ENCODE measurements around the gene SHROOM1. TPM values are rescaled to one million over a fixed set of nuclear protein-coding genes. Genes with fewer than 3 reads are reported as not detected.

SHROOM1 gene
- total and polyA plus RNA-seq, 8 donors: 8.1 to 20.6 (median 10.0) TPM

DNA sequence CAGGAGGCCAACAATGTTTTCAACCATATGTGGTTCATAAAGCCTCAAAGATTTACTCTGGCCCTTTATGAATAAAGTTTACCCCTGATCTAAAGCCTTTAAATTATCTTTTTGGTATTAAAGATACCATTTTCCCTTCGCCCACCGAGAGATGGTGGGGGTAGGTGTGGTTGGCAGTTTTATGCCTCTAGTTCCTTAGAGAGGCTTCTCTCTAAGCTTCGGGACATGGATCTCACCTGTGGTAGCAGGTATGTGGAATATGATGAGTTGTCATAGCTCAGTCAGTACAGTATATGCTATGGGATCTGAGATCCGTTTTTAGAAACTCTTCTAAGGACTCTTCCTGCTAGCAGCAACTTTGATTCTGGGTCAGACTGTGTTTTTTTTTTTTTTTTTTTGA lies 38.3 kb upstream of the SHROOM1 start:
- Histone ChIP-seq H3K27ac (no peak overlapping the region), H3K9me3 (no peaks in the 10 kb centered on the region), H3K4me3 (no peak overlapping the region), H3K27me3 (no peaks in the 10 kb centered on the region), H3K4me1 (peaks cover 0 to 24% of the 10 kb centered on the region in 2 donors), H3K36me3 (peaks cover 0 to 61% of the 10 kb centered on the region in 2 donors)
- intact Hi-C loops (cut with DNase I): no loop called here
- TF ChIP-seq, protein P1, sequence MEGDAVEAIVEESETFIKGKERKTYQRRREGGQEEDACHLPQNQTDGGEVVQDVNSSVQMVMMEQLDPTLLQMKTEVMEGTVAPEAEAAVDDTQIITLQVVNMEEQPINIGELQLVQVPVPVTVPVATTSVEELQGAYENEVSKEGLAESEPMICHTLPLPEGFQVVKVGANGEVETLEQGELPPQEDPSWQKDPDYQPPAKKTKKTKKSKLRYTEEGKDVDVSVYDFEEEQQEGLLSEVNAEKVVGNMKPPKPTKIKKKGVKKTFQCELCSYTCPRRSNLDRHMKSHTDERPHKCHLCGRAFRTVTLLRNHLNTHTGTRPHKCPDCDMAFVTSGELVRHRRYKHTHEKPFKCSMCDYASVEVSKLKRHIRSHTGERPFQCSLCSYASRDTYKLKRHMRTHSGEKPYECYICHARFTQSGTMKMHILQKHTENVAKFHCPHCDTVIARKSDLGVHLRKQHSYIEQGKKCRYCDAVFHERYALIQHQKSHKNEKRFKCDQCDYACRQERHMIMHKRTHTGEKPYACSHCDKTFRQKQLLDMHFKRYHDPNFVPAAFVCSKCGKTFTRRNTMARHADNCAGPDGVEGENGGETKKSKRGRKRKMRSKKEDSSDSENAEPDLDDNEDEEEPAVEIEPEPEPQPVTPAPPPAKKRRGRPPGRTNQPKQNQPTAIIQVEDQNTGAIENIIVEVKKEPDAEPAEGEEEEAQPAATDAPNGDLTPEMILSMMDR (IDR thresholded peaks at IDR 0.05): no peak
- no peak for ATAC-seq
- no peak for DNase-seq

DNA sequence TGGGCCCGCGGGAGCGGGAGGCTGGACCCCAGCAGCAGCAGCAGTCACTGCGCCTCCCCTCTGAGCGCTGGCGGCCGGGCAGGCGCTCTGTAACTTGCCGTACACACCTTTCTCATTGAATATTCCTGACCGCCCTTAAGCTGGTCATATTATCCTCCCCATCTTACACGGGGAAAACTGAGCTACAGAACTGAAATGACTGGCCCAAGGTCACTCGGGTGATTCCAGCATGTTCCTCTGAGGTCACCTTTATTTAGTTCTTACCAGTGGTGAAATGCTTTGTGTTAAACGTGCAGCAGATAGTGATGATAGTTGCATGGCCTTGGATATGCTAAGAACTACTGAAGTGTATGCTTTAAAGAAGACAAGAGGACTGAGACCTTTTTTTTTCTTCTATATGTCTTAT lies 36.6 kb upstream of the SHROOM1 start:
- TF ChIP-seq, protein P1 (IDR thresholded peaks at IDR 0.05): no peak
- no peak for DNase-seq
- ATAC-seq: no peak
- Histone ChIP-seq H3K9me3 (no peaks in the 10 kb centered on the region), H3K4me1 (peaks cover 0 to 24% of the 10 kb centered on the region in 2 donors), H3K27ac (peak overlapping the region; percentile 92 to 93), H3K4me3 (peak overlapping the region; percentile 74 to 86), H3K36me3 (peaks cover 0 to 46% of the 10 kb centered on the region in 2 donors), H3K27me3 (no peaks in the 10 kb centered on the region)
- intact Hi-C loops (cut with DNase I): no loop called here

DNA sequence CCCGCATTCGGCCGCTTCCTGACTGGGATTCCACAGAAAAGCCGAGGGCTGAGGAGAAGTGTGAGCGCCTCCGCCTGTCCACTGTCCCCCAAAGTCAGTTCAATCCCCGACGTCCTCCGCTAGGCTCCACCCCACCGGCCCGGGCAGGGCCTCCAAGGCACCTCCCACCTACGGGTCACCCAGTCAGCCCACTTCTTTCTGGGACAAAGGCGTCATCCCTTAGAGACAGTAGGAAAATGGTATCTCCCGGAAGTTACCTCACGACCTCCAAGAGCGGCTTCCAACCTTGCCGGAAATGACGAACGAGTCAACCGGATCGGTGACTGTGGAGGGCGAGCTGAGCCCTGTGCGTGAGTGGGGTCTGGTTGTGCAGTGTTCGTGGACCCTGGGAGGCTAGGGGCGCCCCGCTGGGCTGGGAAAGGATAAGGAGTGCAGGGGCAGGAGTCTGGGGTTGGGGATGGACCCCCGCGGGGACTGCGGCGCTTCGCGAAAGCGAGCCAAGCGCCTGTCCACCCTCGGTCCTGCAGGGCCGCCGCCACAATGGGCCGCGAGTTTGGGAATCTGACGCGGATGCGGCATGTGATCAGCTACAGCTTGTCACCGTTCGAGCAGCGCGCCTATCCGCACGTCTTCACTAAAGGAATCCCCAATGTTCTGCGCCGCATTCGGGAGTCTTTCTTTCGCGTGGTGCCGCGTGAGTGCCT lies 36.0 kb upstream of the SHROOM1 start, which contains the start of the genes GDF9 and UQCRQ:
GDF9 (minus strand) TSS at position 128 of the 704 bp plus-strand sequence. CDS start 1,936 bp downstream, outside the sequence.
UQCRQ (plus strand) TSS at position 301 of the 704 bp plus-strand sequence; CDS start at position 541, 240 bp downstream.
- Histone ChIP-seq H3K36me3 (peaks cover 0 to 40% of the 10 kb centered on the region in 2 donors), H3K9me3 (no peaks in the 10 kb centered on the region), H3K4me3 (peak within 1 kb of the TSS; percentile 74 to 86), H3K4me1 (peaks cover 0 to 24% of the 10 kb centered on the region in 2 donors), H3K27ac (peak within 1 kb of the TSS; percentile 92 to 93), H3K27me3 (no peaks in the 10 kb centered on the region)
- DNase-seq (peak; percentile 96 to 99 (median 98)), ATAC-seq (peak; percentile 100)
- intact Hi-C loops (cut with DNase I): no loop called here
- TF ChIP-seq, protein P1 (IDR thresholded peaks at IDR 0.05): no peak

DNA sequence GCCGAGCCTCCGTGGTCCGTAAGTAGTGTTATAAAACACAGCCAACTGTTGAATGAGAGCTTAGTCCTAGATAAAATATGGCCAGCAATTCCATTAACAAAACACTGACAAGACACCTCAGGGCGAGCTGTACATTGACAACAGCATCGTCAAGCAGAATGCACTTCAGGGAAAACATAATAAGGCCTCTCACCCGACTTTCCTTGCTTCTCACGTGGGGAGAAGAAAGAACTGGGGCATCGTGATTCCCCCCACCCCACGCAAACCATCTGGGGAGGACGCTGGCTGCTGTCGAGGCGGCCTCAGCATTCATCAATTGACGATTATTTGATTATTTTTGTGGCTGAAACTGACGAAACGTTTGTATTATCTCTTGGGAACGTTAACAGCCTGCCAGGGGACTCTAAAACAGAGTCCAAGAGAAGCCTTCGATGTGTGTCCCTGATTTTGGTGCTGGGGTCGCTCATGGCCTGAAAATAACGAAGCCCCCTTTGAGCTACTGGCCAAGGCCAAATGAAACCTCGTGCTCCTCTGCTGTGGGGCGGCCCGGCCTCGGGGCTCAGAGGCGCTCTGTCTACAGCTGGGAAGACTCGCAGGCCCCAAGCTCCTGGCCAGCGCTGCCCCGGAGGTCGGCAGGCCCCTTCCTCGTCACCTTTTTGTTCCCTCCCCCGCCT lies 35.4 kb upstream of the SHROOM1 start:
- peak overlapping the region; percentile 92 to 93 for H3K27ac ChIP-seq
- intact Hi-C loops (cut with DNase I): no loop called here
- no peaks in the 10 kb centered on the region for H3K27me3 ChIP-seq
- peaks cover 0 to 24% of the 10 kb centered on the region in 2 donors for H3K4me1 ChIP-seq
- TF ChIP-seq, protein P1 (IDR thresholded peaks at IDR 0.05): no peak
- no peaks in the 10 kb centered on the region for H3K9me3 ChIP-seq
- ATAC-seq: peak; percentile 59
- H3K36me3 ChIP-seq: peaks cover 0 to 33% of the 10 kb centered on the region in 2 donors
- H3K4me3 ChIP-seq: peak overlapping the region; percentile 74 to 86
- DNase-seq: no peak

DNA sequence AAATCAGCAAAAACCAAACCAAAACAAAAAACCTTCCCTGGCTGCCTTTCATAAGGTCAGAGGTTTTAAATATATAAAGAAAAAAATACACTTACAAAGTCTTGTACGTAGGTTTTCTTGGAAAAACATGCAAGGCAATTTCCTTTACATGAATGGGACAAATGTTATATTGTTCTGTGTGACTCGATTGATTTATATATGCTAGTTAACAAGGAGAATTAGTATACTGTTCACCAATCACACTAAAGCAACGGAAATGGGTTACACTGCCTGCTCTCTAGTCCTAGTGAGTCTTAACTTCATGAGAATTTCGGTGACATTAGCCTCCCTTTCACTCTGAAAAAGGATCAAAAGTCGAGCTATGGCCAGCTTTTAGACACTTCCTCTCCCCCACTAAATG lies 30.3 kb upstream of the SHROOM1 start:
- ATAC-seq (no peak), DNase-seq (no peak)
- Histone ChIP-seq H3K4me1 (peaks cover 0 to 6% of the 10 kb centered on the region in 2 donors), H3K27me3 (no peaks in the 10 kb centered on the region), H3K4me3 (no peak overlapping the region), H3K9me3 (no peaks in the 10 kb centered on the region), H3K27ac (no peak overlapping the region), H3K36me3 (no peaks in the 10 kb centered on the region)
- intact Hi-C loops (cut with DNase I): no loop called here
- TF ChIP-seq, protein P1 (IDR thresholded peaks at IDR 0.05): no peak

Data from left lung (tissue), 10 donors.